ENCODE data around the gene ING2.

Gene ING2

GRCh38 chr4:183553601-183554345 lies 48.9 kb downstream of the ING2 start:
- TF ChIP-seq CTCF (IDR thresholded peaks at IDR 0.05; ENCODE audit: extremely low read depth, insufficient read depth, missing control alignments) = no peak
- DNase-seq (ENCODE audit: low spot score) = no peak
- in situ Hi-C loops (cut with MboI; ENCODE audit: low pct_unique_long_range_greater_than_20kb, low sequenced_read_pairs, unreplicated experiment) = no loop called here

DNA sequence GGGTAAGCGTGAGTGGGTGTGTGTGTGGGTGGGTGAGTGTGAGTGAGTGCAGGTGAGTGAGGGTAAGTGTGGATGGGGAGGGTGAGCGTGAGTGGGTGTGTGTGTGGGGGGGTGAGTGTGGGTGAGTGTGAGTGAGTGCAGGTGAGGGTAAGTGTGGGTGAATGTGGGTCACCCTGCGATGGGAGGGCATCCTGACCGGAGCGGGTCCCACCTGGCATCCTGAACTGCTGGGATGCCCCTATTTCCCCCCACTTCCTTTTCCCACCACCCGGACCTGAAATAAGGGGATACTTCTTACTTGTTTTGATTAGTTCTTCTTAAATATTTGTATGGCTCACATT lies 49.5 kb downstream of the ING2 start:
- in situ Hi-C loops (cut with MboI; ENCODE audit: low pct_unique_long_range_greater_than_20kb, low sequenced_read_pairs, unreplicated experiment) = no loop called here
- no peak for TF ChIP-seq CTCF (IDR thresholded peaks at IDR 0.05; ENCODE audit: extremely low read depth, insufficient read depth, missing control alignments)
- DNase-seq (ENCODE audit: low spot score) = no peak

- in situ Hi-C loops (cut with MboI; ENCODE audit: low pct_unique_long_range_greater_than_20kb, low sequenced_read_pairs, unreplicated experiment) = no loop called here
- no peak for TF ChIP-seq CTCF (IDR thresholded peaks at IDR 0.05; ENCODE audit: extremely low read depth, insufficient read depth, missing control alignments)
- DNase-seq (ENCODE audit: low spot score) = no peak
Measured at GRCh38 chr4:183554878-183555585, 50.2 kb downstream of the ING2 start.

DNA sequence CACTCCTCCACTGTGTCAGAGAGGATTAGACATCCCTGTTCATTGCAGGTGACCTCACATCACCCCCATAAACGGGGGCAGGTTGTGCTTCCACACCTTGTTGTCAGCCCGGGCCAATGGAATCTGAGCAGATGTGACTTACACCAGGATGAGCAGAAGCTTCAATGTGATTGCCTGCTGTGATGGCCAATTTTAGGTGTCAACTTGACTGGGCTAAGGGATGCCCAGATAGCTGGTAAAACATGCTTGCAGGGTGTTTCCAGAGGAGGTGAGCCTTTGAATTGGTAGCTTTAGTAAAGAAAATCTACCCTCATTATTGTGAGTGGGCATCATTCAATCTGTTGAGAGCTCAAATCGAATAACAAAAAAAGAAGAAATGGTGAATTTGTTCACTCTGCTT lies 52.1 kb downstream of the ING2 start:
- in situ Hi-C loops (cut with MboI; ENCODE audit: low pct_unique_long_range_greater_than_20kb, low sequenced_read_pairs, unreplicated experiment) = no loop called here
- no peak for DNase-seq (ENCODE audit: low spot score)
- TF ChIP-seq CTCF (IDR thresholded peaks at IDR 0.05; ENCODE audit: extremely low read depth, insufficient read depth, missing control alignments) = no peak

DNA sequence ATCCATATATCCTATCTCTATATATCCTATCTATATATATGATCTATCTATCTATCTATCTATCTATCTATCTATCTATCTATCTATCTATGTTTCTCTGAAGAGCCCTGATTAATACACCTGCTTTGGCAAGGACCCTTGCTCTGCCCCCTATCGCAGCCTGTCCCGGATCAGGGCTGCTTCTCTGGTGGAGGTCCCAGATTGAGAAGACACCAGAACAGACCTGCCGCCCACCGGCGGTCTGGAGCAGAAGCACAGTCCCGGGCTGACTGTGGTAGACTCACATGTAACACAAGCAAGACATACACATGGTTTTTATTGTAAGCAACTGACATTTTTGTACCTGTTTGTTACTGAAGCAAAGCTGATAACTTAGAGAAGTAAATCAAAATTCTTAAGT lies 52.8 kb downstream of the ING2 start:
- TF ChIP-seq CTCF (IDR thresholded peaks at IDR 0.05; ENCODE audit: extremely low read depth, insufficient read depth, missing control alignments) = no peak
- in situ Hi-C loops (cut with MboI; ENCODE audit: low pct_unique_long_range_greater_than_20kb, low sequenced_read_pairs, unreplicated experiment) = no loop called here

DNA sequence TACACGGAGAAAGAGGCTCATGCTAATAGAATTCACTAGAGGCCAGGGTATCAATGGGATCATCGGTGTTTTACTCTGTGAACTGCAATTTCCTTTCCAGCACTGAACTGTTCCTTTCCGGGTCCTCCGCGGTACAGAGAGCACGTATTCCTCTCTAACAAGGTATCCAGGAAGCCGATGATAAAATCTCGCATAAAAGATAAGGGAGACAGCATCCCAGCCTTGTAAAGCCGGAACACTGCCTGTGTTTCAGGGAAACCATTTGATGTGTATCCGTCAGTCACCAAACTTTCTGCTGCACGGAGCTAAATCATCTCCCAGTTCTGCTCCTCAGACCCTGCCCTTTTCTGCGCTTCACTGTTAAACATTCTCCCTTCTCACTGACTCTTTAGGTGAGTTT lies 54.0 kb downstream of the ING2 start:
- no peak for DNase-seq (ENCODE audit: low spot score)
- TF ChIP-seq CTCF (IDR thresholded peaks at IDR 0.05; ENCODE audit: extremely low read depth, insufficient read depth, missing control alignments) = no peak
- in situ Hi-C loops (cut with MboI; ENCODE audit: low pct_unique_long_range_greater_than_20kb, low sequenced_read_pairs, unreplicated experiment) = no loop called here

More for the DNA sequence above, 52.8 kb downstream of the ING2 start:
- no peak for DNase-seq (ENCODE audit: low spot score)
